Left renal cortex interstitium (tissue), 4 donors: Measurements from ENCODE around the gene CHEK2. TPM values are rescaled to one million over a fixed set of nuclear protein-coding genes. Genes with fewer than 3 reads are reported as not detected.
"Not testable (repeated sequence)": the region's sequence is repeated elsewhere in the genome, so short reads cannot be mapped to it uniquely, and the experiment has no call there.

ENCODE experiments used
- DNase-seq, 4 donors: peaks; one replicate each; pipeline ENCODE4 v3.0.0-alpha.2; 2013; ENCODE audit warnings: low read depth in 4 of 4, low spot score in 2 of 4, missing footprints in 1 of 4
- polyA plus RNA-seq, 4 donors: library from polyadenylated mRNA; unstranded; fragments of 120-200 nt; gene quantifications; one replicate each; pipeline ENCODE4 v1.2.1, GENCODE V29; 2013; ENCODE audit not compliant: insufficient read length in 4 of 4

The CHEK2 gene
- polyA plus RNA-seq, 4 donors: 13.4 to 22.5 (median 17.7) TPM

DNA sequence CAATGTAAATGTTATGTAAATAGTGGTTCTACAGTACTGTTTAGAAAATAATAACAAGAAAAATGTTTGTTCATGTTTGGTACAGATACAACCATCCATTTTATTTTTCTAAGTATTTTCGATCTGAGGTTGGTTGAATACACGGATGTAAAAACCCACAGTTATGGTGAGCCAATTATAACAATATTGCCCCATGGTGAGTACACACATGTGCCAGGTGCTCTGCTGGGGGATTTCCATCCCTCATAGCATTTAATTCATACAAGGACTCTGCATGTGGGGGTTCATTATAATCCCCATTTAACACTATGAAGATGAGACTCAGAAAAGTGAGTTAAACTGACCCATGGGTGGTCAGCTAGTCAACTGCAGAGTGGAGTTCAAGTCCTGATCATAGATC, 38.7 kb downstream of the CHEK2 start:
- no peak for DNase-seq

DNA sequence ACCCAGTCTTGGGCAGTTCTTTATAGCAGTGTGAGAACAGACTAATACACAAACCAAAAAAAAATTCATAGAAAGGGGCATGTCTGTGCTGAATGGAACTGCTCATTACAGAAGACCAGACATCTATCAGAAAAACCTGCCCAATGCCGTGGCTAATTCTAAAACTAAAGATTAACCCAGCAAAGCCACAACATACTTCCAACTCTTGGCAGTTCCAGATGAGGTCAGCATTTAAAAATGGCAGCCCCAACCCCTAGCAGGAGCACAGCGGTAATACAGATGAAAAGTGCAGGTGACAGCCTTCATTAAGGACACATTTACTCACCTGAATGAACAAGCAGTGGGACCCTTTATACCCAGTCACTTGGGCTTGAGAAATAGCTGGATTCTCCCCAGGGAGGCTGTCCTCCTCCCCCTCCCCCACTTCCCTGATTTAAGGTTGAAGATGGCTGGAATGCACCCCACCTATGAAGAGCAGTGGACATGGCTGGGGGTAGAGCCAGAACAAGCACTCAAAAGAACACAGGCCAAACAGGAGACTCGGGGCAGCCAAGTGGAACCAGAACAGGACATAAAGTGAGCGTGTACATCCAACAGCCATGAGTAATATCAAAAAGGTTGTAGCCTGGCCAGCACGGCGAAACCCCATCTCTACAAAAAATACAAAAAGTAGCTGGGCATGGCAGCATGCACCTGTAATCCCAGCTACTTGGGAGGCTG, 48.4 kb downstream of the CHEK2 start:
- not testable (repeated sequence) for DNase-seq

DNA sequence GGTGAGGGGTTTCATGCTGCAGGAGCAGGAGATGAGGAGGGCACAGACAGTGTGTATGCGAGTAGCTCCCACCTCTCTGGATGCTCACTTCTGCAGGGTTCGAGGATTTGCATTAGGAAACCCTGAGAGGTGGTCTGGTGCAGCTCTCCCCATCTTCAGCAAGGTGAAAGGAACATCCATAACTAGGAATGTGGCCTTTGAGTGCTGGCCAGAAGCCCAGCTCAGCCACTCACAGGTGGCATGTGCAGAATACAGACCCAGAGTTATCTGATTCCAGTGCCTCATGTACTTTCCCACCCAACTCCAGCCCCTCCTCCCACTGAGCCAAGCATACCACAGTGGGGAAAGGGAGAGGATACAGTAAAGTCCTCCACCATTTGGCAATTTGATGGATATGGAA, 51.8 kb downstream of the CHEK2 start:
- not testable (repeated sequence) for DNase-seq

DNA sequence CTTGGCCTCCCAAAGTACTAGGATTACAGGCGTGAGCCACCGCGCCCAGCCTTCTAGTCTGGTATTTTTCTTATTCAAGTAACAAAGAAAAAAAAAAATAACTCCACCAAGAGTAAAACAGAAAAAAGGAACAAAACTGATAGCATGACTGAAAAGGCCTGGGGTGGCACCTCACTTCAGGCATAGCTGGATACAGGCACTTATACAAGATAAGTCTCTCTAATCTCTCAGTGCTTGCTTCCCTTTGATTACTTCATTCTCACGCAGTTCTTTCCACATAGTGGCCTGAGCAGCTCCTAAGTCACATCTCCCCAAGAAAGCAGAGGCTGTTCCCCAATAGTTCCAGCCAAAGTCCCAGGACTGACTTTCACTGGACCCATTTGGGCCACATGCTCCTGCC, 58.7 kb downstream of the CHEK2 start:
- not testable (repeated sequence) for DNase-seq

DNA sequence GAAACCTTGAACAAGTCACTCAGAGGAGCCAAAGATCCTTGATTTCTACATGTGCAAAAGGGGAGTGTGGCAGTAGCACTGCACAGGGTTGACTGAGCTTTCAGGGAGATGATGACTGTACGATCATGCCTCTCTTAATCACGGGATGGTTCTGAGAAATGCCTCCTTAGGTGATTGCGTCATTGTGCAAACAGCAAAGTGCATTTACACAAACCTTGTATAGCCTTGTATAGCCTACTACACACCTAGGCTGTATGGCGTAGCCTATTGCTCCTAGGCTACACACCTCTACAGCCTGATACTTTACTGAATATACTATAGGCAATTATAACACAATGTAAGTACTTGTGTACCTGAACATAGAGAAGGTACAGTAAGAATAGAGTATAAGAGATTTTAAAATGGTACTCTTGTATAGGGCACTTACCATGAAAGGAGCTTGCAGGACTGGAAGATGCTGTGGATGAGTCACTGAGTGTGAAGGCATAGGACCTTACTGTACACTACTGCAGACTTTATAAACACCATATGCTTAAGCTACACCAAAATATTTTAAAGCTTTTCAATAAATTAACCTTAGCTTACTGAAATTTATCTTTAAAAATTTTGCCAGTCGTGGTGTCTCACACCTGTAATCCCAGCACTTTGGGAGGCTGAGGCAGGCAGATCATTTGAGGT, 60.7 kb downstream of the CHEK2 start:
- not testable (repeated sequence) for DNase-seq

DNA sequence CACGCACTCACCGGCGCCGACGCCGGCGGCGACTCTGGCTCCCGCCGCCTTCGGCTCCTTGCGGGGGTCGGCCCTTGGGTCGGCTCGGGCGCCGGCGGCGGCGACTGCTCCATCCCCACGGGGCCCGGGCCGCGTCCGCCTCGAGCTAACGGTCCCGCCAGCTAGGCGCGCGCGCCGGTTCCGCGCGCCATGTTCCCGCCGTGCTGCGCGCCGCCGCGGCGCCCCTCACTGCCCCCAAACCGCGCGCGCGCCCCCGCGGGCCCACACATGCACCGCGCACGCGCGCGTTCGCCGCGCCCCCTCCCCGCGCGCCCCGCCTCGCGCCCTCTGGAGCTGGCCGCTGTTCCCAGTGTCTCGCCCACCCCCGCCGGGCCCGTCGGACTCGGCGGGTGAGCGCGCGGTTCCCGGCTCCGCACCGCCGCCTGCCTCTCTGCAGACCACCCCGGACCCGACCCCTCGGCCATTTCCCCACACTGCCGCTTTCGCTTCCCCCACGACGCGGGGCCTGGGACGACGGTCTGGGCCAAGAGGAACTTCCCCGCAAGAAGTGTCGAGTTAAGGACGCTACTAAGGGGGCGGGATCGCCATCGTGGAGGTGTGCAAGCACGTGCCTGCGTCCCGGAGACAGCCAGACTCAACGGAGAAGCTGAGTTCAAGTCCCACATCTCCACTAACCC, 61.9 kb downstream of the CHEK2 start, which contains the start of gene TTC28:
Gene TTC28, minus strand, starts transcription at position 230 of the 677 bp plus-strand sequence. Its CDS starts 117 bp downstream, at position 113.
- DNase-seq: peak; percentile 53 to 77 (median 73)

DNA sequence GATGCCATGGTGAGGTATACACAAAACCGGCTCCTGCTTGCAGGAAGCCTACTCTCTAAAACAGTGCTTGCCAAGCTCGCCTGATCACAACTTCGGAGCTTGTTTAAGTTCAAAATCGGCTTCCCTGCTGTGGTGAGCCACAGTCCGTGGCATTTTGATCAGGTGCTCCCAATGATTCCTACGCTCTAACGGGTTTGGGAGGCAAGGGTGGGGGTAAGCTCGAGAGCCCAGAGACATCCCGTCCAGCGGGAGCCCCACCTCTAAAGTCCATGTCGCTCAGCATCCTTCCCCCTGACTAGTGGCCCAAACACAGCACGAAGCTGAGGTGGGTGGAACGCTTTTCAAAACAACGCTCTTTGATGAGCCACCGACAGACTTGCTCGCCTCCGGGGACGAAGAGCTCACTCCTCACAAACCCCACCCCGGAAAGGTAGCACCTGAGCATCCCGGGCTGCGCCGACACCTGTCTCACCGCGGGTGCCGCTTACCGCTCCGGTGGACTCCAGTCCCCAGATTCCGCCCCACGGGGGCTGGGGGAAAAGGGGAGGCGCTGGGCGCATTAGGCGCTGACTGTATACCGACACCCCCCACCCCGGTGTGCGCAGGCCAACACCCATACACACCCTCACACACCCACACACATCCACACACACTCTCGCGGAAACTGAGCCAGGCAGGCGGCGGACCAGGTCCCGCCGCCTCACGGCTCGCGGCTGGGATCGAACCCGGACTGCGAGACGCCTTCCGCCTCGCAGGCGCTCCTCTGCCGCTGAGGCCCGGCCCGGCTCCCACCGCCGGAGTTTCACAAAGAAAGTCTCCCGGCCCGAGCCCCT, 62.6 kb downstream of the CHEK2 start:
- DNase-seq: peak in 1 of 4 donors; percentile 4

DNA sequence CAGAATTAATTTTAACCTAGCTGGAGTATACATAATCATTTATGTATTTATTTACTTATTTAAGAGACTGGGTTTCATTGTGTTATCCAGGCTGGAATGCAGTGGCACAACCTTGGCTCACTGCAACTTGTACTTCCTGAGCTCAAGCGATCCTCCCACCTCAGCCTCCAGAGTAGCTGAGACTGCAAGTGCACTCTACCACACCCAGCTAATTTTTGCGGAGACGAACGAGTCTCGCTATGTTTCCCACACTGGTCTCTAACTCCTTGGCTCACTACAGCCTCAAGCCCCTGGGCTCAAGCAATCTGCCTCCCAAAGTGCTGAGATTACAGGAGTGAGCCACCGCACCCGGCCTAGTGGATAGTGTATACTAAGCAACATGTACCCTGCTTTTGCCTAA, 63.5 kb downstream of the CHEK2 start:
- DNase-seq: not testable (repeated sequence)

DNA sequence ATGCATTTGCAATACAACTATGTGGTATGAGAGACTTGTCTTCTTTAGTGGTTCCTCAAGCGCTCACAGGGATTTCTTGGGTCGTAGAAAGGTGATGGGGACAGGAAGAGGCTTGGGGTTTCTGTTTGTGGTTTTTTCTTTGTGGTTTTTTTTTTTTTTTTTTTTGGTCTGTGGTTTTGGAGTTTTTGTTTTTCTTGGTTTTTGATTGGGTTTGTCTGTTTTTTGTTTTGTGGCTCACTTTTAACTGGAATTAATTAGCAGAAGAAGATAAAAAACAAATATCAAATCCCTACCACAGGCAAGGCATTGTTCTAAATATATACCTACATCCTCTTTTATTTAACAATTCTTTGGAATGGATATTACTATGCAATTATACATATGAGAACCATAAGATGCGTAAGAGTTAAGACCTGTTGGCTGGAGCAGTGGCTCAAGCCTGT, 67.5 kb downstream of the CHEK2 start:
- no peak for DNase-seq

DNA sequence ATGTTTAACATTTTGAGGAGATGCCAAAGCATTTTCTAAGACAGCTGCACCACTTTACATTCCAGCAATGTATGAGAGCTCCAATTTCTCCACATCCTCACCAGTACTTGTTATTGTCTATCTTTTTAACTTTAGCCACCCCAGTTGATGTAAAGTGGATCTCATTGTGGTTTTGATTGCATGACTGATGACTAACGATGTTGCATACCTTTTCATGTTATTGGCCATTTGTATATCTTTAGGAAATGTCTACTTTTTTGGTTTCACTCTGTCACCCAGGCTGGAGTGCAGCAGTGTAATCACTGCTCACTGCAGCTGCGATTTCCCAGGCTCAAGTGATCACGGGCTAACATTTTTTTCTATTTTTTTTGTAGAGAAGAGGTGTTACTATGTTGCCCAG, 70.9 kb downstream of the CHEK2 start:
- DNase-seq: no peak

DNA sequence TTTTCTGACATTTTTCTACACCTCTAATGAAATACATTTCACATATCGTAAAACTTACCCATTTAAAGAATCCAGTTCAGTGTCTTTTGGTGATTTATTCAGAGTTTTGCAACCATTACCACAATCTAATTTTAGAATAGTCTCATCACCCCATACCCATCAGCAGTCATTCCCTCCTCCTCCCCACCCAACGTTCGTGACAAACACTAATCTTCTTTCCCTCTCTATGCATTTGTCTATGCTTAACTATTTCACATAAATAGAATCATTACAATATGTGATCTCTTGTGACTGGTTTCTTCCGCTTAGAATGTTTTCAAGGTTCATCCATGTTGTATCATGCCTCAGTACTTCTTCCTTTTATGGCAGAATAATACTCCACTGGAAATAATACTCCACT, 71.5 kb downstream of the CHEK2 start:
- DNase-seq: no peak

DNA sequence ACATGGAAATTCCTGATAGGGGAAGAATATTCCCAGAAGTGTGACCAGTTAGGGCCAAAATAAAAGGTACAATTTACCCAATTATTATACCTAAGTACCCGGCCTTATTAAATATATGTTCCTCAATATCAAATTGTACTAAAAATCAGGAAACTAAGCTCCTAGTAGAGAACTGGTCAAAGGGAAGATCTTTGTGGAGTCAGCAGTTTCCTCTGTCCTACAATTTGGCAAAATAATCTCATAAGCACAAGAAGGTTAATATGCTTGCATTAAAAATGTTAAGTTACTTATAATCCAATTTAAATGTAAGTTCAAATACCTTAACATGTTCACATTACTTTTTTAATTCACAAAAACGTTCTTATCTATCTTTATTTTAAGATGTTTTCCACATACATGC, 72.2 kb downstream of the CHEK2 start:
- DNase-seq: no peak

DNA sequence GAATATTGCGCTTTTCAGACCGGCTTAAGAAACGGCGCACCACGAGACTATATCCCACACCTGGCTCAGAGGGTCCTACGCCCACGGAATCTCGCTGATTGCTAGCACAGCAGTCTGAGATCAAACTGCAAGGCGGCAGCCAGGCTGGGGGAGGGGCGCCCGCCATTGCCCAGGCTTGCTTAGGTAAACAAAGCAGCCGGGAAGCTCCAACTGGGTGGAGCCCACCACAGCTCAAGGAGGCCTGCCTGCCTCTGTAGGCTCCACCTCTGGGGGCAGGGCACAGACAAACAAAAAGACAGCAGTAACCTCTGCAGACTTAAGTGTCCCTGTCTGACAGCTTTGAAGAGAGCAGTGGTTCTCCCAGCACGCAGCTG, 78.1 kb downstream of the CHEK2 start:
- not testable (repeated sequence) for DNase-seq

DNA sequence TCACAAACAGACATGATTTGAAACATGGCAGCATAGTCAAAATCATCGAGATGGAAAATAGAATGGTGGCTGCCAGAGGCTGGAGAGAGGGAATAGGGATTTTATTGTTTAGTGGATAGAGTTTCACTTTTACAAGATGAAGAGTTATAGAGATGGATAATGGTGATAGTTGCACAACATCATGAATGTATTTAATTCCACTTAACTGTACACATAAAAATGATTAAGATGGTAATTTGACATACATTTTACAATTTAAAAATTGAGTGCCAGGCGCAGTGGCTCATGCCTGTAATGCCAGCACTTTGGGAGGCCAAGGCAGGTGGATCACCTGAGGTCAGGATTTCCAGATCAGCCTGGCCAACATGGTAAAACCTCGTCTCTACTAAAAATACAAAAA, 83.2 kb downstream of the CHEK2 start:
- DNase-seq: no peak

DNA sequence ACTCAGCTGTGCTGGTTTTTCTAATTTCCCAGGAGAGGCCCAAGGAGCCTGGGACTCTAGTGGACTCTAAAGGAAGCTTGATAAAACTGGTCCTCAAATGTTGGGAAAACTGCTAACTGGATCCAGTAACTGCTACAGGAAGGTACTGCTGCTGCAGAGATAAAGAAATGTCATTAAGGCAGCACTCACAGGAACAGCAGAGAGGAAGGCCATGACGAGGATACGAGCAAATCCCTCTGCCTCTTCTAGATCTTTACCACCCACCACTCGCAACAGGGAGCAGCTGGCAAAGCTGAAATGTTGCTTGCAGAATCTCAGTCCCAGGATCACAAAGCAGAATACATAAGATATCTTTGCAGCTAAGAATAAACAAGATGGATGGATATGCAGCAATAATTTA, 85.4 kb downstream of the CHEK2 start:
- no peak for DNase-seq

DNA sequence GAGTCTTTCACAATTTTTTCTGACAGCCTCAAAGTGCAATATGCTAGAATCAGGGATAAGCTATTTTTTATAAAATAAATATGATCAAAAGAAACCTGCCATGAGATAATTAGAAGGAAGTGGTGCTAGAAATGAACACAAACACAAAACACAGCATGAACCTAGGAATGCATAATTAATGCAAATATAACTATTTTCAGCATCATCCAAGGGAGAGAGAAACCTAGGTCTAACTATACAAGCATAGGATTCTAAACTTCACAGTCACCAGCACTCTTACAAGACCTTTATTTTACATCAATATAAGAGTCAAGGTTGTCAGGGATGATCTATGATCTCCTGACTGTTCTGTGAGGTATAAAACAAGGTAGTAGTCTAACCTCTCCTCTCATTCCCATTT, 91.2 kb downstream of the CHEK2 start:
- DNase-seq: no peak

DNA sequence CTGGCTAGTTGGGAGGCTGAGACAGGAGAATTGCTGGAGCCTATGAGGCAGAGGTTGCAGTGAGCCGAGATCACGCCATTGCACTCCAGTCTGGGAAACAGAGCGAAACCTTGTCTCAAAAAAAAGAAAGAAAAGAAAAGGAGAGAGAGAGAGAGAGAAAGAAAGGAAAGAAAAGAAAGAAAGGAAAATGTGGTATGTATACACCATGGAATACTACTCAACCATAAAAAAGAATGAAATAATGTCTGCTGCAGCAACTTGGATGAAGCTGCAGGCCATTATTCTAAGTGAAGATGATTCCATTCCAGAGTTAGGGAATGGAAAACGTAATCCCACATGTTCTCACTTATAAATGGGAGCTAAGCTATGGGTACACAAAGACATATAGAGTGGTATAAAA, 92.8 kb downstream of the CHEK2 start:
- DNase-seq: no peak

DNA sequence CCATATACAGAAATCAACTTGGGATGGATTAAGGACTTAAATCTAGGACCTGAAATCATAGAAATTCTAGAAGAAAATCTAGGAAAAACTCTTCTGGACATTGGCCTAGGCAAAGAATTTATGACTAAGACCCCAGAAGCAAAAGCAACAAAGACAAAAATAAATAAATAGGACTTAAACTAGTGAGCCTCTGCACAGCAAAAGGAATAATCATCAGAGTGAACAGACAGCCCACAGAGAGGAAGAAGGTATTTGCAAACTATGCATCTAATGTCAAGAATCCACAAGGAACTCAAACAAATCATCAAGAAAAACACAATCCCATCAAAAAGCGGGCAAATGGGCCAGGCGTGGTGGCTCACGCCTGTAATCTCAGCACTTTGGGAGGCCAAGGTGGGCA, 94.4 kb downstream of the CHEK2 start:
- DNase-seq: no peak

DNA sequence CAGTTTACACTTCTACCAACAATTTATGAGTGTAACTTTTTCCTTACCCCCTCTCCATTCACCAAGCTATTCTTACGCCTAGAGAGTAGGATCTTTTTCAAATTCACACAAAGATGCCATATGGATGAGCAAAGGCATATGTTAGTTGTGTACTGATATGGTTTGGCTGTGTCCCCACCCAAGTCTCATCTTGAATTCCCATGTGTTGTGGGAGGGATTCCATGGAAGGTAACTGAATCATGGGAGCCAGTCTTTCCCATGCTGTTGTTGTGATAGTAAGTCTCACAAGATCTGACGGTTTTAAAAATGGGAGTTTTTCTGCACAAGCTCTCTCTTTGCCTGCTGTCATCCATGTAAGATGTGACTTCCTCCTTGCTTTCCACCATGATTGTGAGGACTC, 102.3 kb downstream of the CHEK2 start:
- no peak for DNase-seq
